Activated CD4-positive, alpha-beta T cell treated with anti-CD3 and anti-CD28 coated beads, Interleukin-2, amount 10 ng/mL, durations not matched to agents 24 days and 14 days (primary cell): ENCODE measurements around the gene OTOG. TPM values are rescaled to one million over a fixed set of nuclear protein-coding genes. Genes with fewer than 3 reads are reported as not detected.

ENCODE experiments used
- DNase-seq: peaks from one replicate; pipeline ENCODE4 v3.0.0; 2022
- H3K27ac Mint-ChIP-seq: one replicate; pipeline ENCODE4 v1.8.0; 2022; ENCODE audit warnings: mild to moderate bottlenecking, mixed read lengths
- H3K27me3 Mint-ChIP-seq: one replicate; pipeline ENCODE4 v1.8.0; 2022; ENCODE audit warnings: mixed read lengths
- H3K36me3 Mint-ChIP-seq: one replicate; pipeline ENCODE4 v1.8.0; 2022; ENCODE audit warnings: low read depth, mild to moderate bottlenecking, mixed read lengths
- H3K4me1 Mint-ChIP-seq: one replicate; pipeline ENCODE4 v1.8.0; 2021; ENCODE audit warnings: mixed read lengths
- H3K4me3 Mint-ChIP-seq: one replicate; pipeline ENCODE4 v1.8.0; 2022; ENCODE audit warnings: mild to moderate bottlenecking, moderate library complexity, mixed read lengths
- H3K9me3 Mint-ChIP-seq: one replicate; pipeline ENCODE4 v1.8.0; 2021; ENCODE audit warnings: mixed read lengths
- intact Hi-C: fragments of 100-400 bp; cut with micrococcal nuclease; formaldehyde crosslinking; loops from one replicate; pipeline ENCODE4 v1.15.1; 2023
- total RNA-seq: library from RNA; stranded (reverse); gene quantifications from 2 replicates; pipeline ENCODE4 v1.2.3, GENCODE V29; 2022

OTOG gene
- total RNA-seq, 1 donor from 2014 or later, result not detected

GRCh38 chr11:17695454-17696441 is 148.7 kb downstream of the OTOG start:
- H3K4me3 Mint-ChIP-seq, result no peak overlapping the region
- H3K9me3 Mint-ChIP-seq, result no peaks in the 10 kb centered on the region
- no peaks in the 10 kb centered on the region for H3K4me1 Mint-ChIP-seq
- DNase-seq, result no peak
- intact Hi-C loops, result no loop called here
- H3K27ac Mint-ChIP-seq, result no peak overlapping the region
- H3K36me3 Mint-ChIP-seq, result no peaks in the 10 kb centered on the region
- H3K27me3 Mint-ChIP-seq, result peaks cover 49% of the 10 kb centered on the region

- Mint-ChIP-seq H3K27me3 (peaks cover 47% of the 10 kb centered on the region), H3K9me3 (no peaks in the 10 kb centered on the region), H3K36me3 (no peaks in the 10 kb centered on the region), H3K4me3 (no peak overlapping the region), H3K4me1 (no peaks in the 10 kb centered on the region), H3K27ac (no peak overlapping the region)
- no peak for DNase-seq
- intact Hi-C loops, result no loop called here
These were observed 149.7 kb downstream of the OTOG start for GRCh38 chr11:17696741-17697140.

Other genes starting within 250 kb of the OTOG start
- 4.4 and 4.5 TPM in 2 replicates for gene NCR3LG1, start 195.5 kb upstream of the OTOG start, total RNA-seq
- 0.85 and 1.1 TPM in 2 replicates for gene KCNJ11, start 158.6 kb upstream of the OTOG start, total RNA-seq
- not detected in 2 replicates for gene ABCC8, start 70.4 kb upstream of the OTOG start, total RNA-seq
- not detected in 2 replicates for gene USH1C, start 2.8 kb upstream of the OTOG start, total RNA-seq
- gene MYOD1, start 172.3 kb downstream of the OTOG start, total RNA-seq, result not detected in 2 replicates
- not detected in 2 replicates for gene KCNC1, start 187.5 kb downstream of the OTOG start, total RNA-seq